Activated CD4-positive, alpha-beta T cell treated with anti-CD3 and anti-CD28 coated beads for 36 hours (primary cell): Measurements from ENCODE around the gene PCSK2. TPM values are rescaled to one million over a fixed set of nuclear protein-coding genes. Genes with fewer than 3 reads are reported as not detected.

Experiments used
- ATAC-seq: fragments of 200-7000 bp; cut with Tn5 transposase; one replicate; pipeline ENCODE4 v1.10.0; 2021; ENCODE audit warnings: mild to moderate bottlenecking, moderate library complexity
- CTCF ChIA-PET: fragments of 350-600 bp; sonication (Branson Sonifier 250); formaldehyde crosslinking; loops from one replicate; lab custom pipeline; 2021; ENCODE audit warnings: antibody characterized with exemption; lab: Charles Lee
- POLR2A ChIA-PET: fragments of 350-600 bp; sonication (Branson Sonifier 250); formaldehyde crosslinking; loops from one replicate; lab custom pipeline; 2021; ENCODE audit warnings: antibody characterized with exemption, inconsistent platforms; lab: Charles Lee
- DNase-seq: peaks from one replicate; pipeline ENCODE4 v3.0.0-alpha.2; 2020
- H3K27ac Mint-ChIP-seq: one replicate; pipeline ENCODE4 v1.8.0; 2021; ENCODE audit warnings: mixed read lengths
- H3K27me3 Mint-ChIP-seq: one replicate; pipeline ENCODE4 v1.8.0; 2021; ENCODE audit warnings: mixed read lengths
- H3K36me3 Mint-ChIP-seq: one replicate; pipeline ENCODE4 v1.8.0; 2021; ENCODE audit warnings: low read depth, mixed read lengths
- H3K4me1 Mint-ChIP-seq: one replicate; pipeline ENCODE4 v1.8.0; 2021; ENCODE audit warnings: mixed read lengths
- H3K4me3 Mint-ChIP-seq: one replicate; pipeline ENCODE4 v1.8.0; 2021; ENCODE audit warnings: mild to moderate bottlenecking, moderate library complexity, mixed read lengths
- H3K9me3 Mint-ChIP-seq: one replicate; pipeline ENCODE4 v1.8.0; 2021; ENCODE audit warnings: low read depth, mixed read lengths
- intact Hi-C, 2 experiments: fragments of 100-400 bp; cut with DNase I in 1 of 2; cut with micrococcal nuclease in 1 of 2; formaldehyde crosslinking; loops; one replicate each; pipeline versions ENCODE4 v1.14.2 to v1.15.1; 2022 to 2024; cut with DNase I, micrococcal nuclease
- total RNA-seq, 2 experiments: library from RNA; stranded (reverse); gene quantifications; one replicate each; pipeline ENCODE4 v1.2.3, GENCODE V29; 2021

Gene PCSK2
- total RNA-seq, 2 experiments from 2014 or later: not detected

- ATAC-seq (no peak), DNase-seq (no peak)
- intact Hi-C loops: loop anchor here (10.0 kb wide), 2 partner anchors 633 to 773 kb away; partner anchors contain the start of genes KAT14 (in 1 of the 2) and PET117 (in 1 of the 2)
- no peaks in the 10 kb centered on the region for H3K27me3 Mint-ChIP-seq
- ChIA-PET POLR2A (no interaction called here), CTCF (interaction anchor here (4.6 kb wide), 1 partner anchor 115 kb away, joined by 27 read pairs; no protein-coding TSS in a partner anchor)
- H3K4me3 Mint-ChIP-seq: no peak overlapping the region
- no peaks in the 10 kb centered on the region for H3K9me3 Mint-ChIP-seq
- H3K4me1 Mint-ChIP-seq: peaks cover 27% of the 10 kb centered on the region
- H3K27ac Mint-ChIP-seq: no peak overlapping the region
- no peaks in the 10 kb centered on the region for H3K36me3 Mint-ChIP-seq
Observed at GRCh38 chr20:17502105-17502504, 275.3 kb downstream of the PCSK2 start.

DNA sequence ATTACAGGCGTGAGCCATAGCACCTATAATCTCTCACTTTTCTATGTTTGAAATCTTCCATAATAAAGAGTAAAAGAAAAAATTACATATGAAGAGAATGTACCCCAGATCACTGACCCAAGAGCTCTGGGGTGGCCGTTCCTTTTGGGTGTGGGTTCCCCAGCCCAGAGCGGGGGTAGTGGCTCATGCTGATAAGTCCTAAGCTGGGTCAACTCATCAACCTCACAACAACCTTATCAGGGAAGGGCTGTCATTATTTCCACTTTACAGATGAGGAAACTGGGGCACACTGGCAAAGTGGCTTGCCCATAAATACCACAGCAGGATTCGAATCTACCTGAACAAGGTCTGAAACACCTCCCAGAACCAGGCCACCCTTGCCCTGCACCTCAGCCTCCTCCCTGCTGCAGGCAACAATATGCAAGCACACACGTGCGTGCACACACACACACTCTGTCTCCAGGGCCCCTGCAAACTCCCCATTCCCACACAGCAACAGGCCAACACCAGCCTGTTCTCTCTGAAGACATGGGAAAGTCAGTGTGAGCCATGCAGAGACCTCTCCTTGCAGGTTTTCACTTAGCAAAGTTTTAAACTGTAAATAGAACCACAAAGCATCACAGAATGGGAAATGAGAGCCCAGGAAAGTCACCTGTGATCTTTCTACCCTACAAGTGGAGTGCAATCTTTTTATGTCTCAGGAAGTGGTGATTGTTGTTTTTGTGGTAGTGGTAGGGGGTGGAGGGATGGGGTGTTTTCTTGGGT, 276.6 kb downstream of the PCSK2 start:
- no peaks in the 10 kb centered on the region for H3K27me3 Mint-ChIP-seq
- H3K4me3 Mint-ChIP-seq: no peak overlapping the region
- peaks cover 27% of the 10 kb centered on the region for H3K4me1 Mint-ChIP-seq
- H3K9me3 Mint-ChIP-seq: no peaks in the 10 kb centered on the region
- ChIA-PET POLR2A (no interaction called here), CTCF (interaction anchor here (0.6 to 4.6 kb wide), 8 partner anchors 10 to 1088 kb away, joined by 3 to 33 read pairs (median 16); partner anchors contain the start of genes BFSP1 and RRBP1)
- ATAC-seq (no peak), DNase-seq (no peak)
- intact Hi-C loops: loop anchor here (1.0 to 10.0 kb wide), 6 partner anchors 33 to 773 kb away; partner anchors contain the start of genes DSTN (in 1 of the 2), KAT14 (in 1 of the 2) and PET117 (in 1 of the 2)
- H3K27ac Mint-ChIP-seq: no peak overlapping the region
- no peaks in the 10 kb centered on the region for H3K36me3 Mint-ChIP-seq

- Mint-ChIP-seq H3K27me3 (no peaks in the 10 kb centered on the region), H3K27ac (no peak overlapping the region), H3K4me3 (no peak overlapping the region), H3K9me3 (no peaks in the 10 kb centered on the region), H3K36me3 (no peaks in the 10 kb centered on the region), H3K4me1 (peaks cover 27% of the 10 kb centered on the region)
- intact Hi-C loops: loop anchor here (1.0 to 10.0 kb wide), 6 partner anchors 33 to 773 kb away; partner anchors contain the start of genes DSTN (in 1 of the 2), KAT14 (in 1 of the 2) and PET117 (in 1 of the 2)
- ChIA-PET POLR2A (interaction anchor here (0.7 kb wide), 1 partner anchor 666 kb away, joined by 3 read pairs; no protein-coding TSS in a partner anchor), CTCF (interaction anchor here (0.6 to 4.6 kb wide), 13 partner anchors 9 to 1089 kb away, joined by 3 to 33 read pairs (median 5); partner anchors contain the start of genes BFSP1, DSTN and RRBP1)
- DNase-seq: peak; percentile 10
- peak; percentile 14 for ATAC-seq
Observed at GRCh38 chr20:17504066-17504897, 277.4 kb downstream of the PCSK2 start.

- ATAC-seq (peak; percentile 68), DNase-seq (peak; percentile 53)
- no peaks in the 10 kb centered on the region for H3K27me3 Mint-ChIP-seq
- H3K27ac Mint-ChIP-seq: peak overlapping the region; percentile 80
- ChIA-PET POLR2A (interaction anchor here (0.7 to 1.7 kb wide), 2 partner anchors 178 to 665 kb away, joined by 3 to 5 read pairs; no protein-coding TSS in a partner anchor), CTCF (interaction anchor here (0.6 to 4.6 kb wide), 24 partner anchors 9 to 516 kb away, joined by 3 to 33 read pairs (median 4); partner anchors contain the start of genes BFSP1, DSTN and RRBP1)
- intact Hi-C loops: loop anchor here (1.0 to 10.0 kb wide), 10 partner anchors 25 to 772 kb away; partner anchors contain the start of genes RRBP1 (in 2 of the 2), DSTN (in 1 of the 2), KAT14 (in 1 of the 2) and PET117 (in 1 of the 2)
- H3K9me3 Mint-ChIP-seq: no peaks in the 10 kb centered on the region
- peak overlapping the region; percentile 70 for H3K4me3 Mint-ChIP-seq
- peaks cover 27% of the 10 kb centered on the region for H3K4me1 Mint-ChIP-seq
- H3K36me3 Mint-ChIP-seq: no peaks in the 10 kb centered on the region
Observed at GRCh38 chr20:17504898-17505635, 278.2 kb downstream of the PCSK2 start.

DNA sequence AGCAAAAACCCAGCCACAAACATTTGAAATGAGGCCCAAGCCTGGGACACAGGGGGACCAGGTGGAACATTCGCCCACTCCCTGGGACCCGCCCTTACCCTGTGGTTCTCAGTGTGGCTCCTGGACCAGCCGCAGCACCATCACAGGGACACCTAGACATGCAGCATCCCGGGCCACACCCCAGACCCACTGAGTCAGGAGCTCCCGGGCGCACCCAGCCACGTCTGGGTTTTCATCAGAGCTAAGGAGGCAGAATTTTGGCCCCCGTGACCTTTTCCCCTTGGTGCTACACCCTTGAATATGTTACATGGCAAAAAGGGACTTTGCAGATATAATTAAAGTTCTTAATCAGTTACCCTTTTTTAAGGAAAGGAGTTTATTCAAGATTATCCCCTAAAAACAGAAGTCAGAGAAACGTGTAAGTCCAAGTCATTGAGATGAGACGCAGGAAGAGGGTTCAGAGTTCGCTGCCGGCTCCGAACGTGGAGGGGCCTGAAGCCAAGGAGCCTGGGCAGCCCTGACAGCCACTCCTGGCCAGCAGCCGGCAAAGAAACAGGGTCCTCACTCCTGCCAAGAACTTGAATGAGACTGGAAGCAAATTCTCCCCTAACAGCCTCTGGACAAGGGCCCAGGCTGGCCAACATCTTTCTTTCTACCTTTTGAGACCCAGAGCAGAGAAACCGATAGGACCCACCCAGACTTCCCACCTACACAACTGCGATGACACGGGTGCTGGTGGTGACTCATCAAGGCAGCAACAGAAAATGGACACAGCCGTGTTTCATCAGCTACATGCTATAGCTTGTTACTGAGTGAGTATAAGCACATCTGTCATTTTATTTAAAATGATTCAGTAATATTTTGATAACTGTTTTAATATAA, 279.0 kb downstream of the PCSK2 start:
- H3K4me3 Mint-ChIP-seq: peak overlapping the region; percentile 70
- H3K27ac Mint-ChIP-seq: peak overlapping the region; percentile 80
- H3K36me3 Mint-ChIP-seq: no peaks in the 10 kb centered on the region
- intact Hi-C loops: loop anchor here (1.0 to 10.0 kb wide), 10 partner anchors 24 to 771 kb away; partner anchors contain the start of genes RRBP1 (in 2 of the 2), DSTN (in 1 of the 2), KAT14 (in 1 of the 2) and PET117 (in 1 of the 2)
- peaks cover 28% of the 10 kb centered on the region for H3K4me1 Mint-ChIP-seq
- H3K27me3 Mint-ChIP-seq: no peaks in the 10 kb centered on the region
- H3K9me3 Mint-ChIP-seq: no peaks in the 10 kb centered on the region
- POLR2A ChIA-PET: interaction anchor here (0.7 to 1.7 kb wide), 2 partner anchors 65 to 177 kb away, joined by 3 to 5 read pairs; no protein-coding TSS in a partner anchor
- CTCF ChIA-PET: interaction anchor here (0.6 to 4.6 kb wide), 26 partner anchors 8 to 515 kb away, joined by 3 to 33 read pairs (median 4); partner anchors contain the start of genes BFSP1, DSTN and RRBP1
- DNase-seq (peak; percentile 76), ATAC-seq (peak; percentile 70)

GRCh38 chr20:17507032-17507431, 280.2 kb downstream of the PCSK2 start:
- intact Hi-C loops: loop anchor here (10.0 kb wide), 2 partner anchors 628 to 768 kb away; partner anchors contain the start of genes KAT14 (in 1 of the 2) and PET117 (in 1 of the 2)

DNA sequence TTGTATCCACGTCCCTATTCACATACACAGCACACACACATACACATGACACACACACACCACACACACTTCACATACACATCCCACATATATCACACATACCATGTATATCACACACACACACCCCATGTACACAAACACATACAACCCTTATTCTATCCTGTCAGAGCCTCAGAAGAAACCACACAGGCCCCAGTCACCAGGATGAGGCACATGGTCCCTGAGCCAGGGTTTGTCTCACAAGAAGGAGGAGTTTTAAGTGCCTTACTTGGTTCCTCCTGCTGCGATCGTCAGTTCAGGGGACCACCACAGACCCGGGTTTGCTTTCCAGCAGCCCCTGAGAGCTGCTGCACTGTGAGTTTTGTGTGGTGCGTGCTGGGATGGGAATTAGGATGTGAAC, 280.7 kb downstream of the PCSK2 start:
- no peaks in the 10 kb centered on the region for H3K27me3 Mint-ChIP-seq
- no peak for ATAC-seq
- intact Hi-C loops: loop anchor here (10.0 kb wide), 2 partner anchors 627 to 767 kb away; partner anchors contain the start of genes KAT14 (in 1 of the 2) and PET117 (in 1 of the 2)
- no peak for DNase-seq
- H3K27ac Mint-ChIP-seq: peak overlapping the region; percentile 2
- CTCF ChIA-PET: no interaction called here
- no peak overlapping the region for H3K4me3 Mint-ChIP-seq
- H3K36me3 Mint-ChIP-seq: no peaks in the 10 kb centered on the region
- H3K4me1 Mint-ChIP-seq: peaks cover 34% of the 10 kb centered on the region
- POLR2A ChIA-PET: interaction anchor here (0.6 kb wide), 1 partner anchor 487 kb away, joined by 7 read pairs; no protein-coding TSS in a partner anchor
- H3K9me3 Mint-ChIP-seq: no peaks in the 10 kb centered on the region

More at GRCh38 chr20:17507032-17507431, 280.2 kb downstream of the PCSK2 start:
- Mint-ChIP-seq H3K27ac (no peak overlapping the region), H3K4me1 (peaks cover 34% of the 10 kb centered on the region), H3K9me3 (no peaks in the 10 kb centered on the region), H3K27me3 (no peaks in the 10 kb centered on the region), H3K36me3 (no peaks in the 10 kb centered on the region), H3K4me3 (no peak overlapping the region)
- ATAC-seq (no peak), DNase-seq (no peak)
- POLR2A ChIA-PET: no interaction called here
- CTCF ChIA-PET: no interaction called here

- peaks cover 31% of the 10 kb centered on the region for H3K4me1 Mint-ChIP-seq
- no peak overlapping the region for H3K27ac Mint-ChIP-seq
- no peak for ATAC-seq
- no peak overlapping the region for H3K4me3 Mint-ChIP-seq
- intact Hi-C loops: loop anchor here (10.0 kb wide), 2 partner anchors 626 to 766 kb away; partner anchors contain the start of genes KAT14 (in 1 of the 2) and PET117 (in 1 of the 2)
- no peaks in the 10 kb centered on the region for H3K9me3 Mint-ChIP-seq
- ChIA-PET CTCF (no interaction called here), POLR2A (no interaction called here)
- H3K27me3 Mint-ChIP-seq: no peaks in the 10 kb centered on the region
- no peak for DNase-seq
- H3K36me3 Mint-ChIP-seq: no peaks in the 10 kb centered on the region
Observed at GRCh38 chr20:17508756-17509155, 281.9 kb downstream of the PCSK2 start.

- ChIA-PET CTCF (interaction anchor here (0.8 kb wide), 1 partner anchor 143 kb away, joined by 3 read pairs; no protein-coding TSS in a partner anchor), POLR2A (no interaction called here)
- Mint-ChIP-seq H3K9me3 (no peaks in the 10 kb centered on the region), H3K4me1 (peaks cover 14% of the 10 kb centered on the region), H3K27me3 (no peaks in the 10 kb centered on the region), H3K27ac (no peak overlapping the region), H3K36me3 (no peaks in the 10 kb centered on the region), H3K4me3 (no peak overlapping the region)
- DNase-seq: no peak
- no peak for ATAC-seq
- intact Hi-C loops: no loop called here
Observed at GRCh38 chr20:17510548-17510947, 283.7 kb downstream of the PCSK2 start.
